GM12864 (cell line): Measurements from ENCODE around the gene RAB31.

Source experiments
- DNase-seq: peaks from one replicate; pipeline ENCODE4 v3.0.0-alpha.2; 2011; ENCODE audit warnings: low read depth
- H3K4me3 ChIP-seq: 2 replicates; pipeline ENCODE4 v1.5.1; 2011; ENCODE audit warnings: mild to moderate bottlenecking, low read depth, low read length, control low read depth
- CTCF ChIP-seq: IDR thresholded peaks from 2 replicates; pipeline ENCODE4 v1.5.1; 2011; ENCODE audit warnings: low read depth, mild to moderate bottlenecking, moderate library complexity, low read length, control low read depth, inconsistent platforms; ENCODE audit errors: missing control alignments

The RAB31 gene

GRCh38 chr18:9719421-9719981 is 11.4 kb downstream of the RAB31 start:
- H3K4me3 ChIP-seq, result no peak overlapping the region
- no peak for TF ChIP-seq CTCF
- DNase-seq, result no peak

- TF ChIP-seq CTCF, result no peak
Observed at GRCh38 chr18:9720327-9720726, 12.2 kb downstream of the RAB31 start.

GRCh38 chr18:9721893-9722550 is 13.9 kb downstream of the RAB31 start:
- no peak for TF ChIP-seq CTCF
- DNase-seq, result no peak
- no peak overlapping the region for H3K4me3 ChIP-seq

More at GRCh38 chr18:9720327-9720726, 12.2 kb downstream of the RAB31 start:
- no peak overlapping the region for H3K4me3 ChIP-seq
- DNase-seq, result no peak

- DNase-seq, result no peak
- H3K4me3 ChIP-seq, result no peak overlapping the region
- TF ChIP-seq CTCF, result peak; percentile 42
Observed at GRCh38 chr18:9722691-9723090, 14.6 kb downstream of the RAB31 start.

- no peak overlapping the region for H3K4me3 ChIP-seq
- no peak for DNase-seq
- TF ChIP-seq CTCF, result no peak
Observed at GRCh38 chr18:9724797-9725585, 16.9 kb downstream of the RAB31 start.

GRCh38 chr18:9726175-9726574 is 18.1 kb downstream of the RAB31 start:
- no peak overlapping the region for H3K4me3 ChIP-seq
- no peak for TF ChIP-seq CTCF
- DNase-seq, result no peak
